ENCODE measurements around the gene PPP2R5C. TPM values are rescaled to one million over a fixed set of nuclear protein-coding genes. Genes with fewer than 3 reads are reported as not detected.
"Not testable (repeated sequence)": the region's sequence is repeated elsewhere in the genome, so short reads cannot be mapped to it uniquely, and the experiment has no call there.

PPP2R5C gene
- total and polyA plus RNA-seq, 9 of the 15 experiments (the other 6 are each of a cell fraction or from before 2014, with no cell fraction given), result 284 to 617 (median 395) TPM

DNA sequence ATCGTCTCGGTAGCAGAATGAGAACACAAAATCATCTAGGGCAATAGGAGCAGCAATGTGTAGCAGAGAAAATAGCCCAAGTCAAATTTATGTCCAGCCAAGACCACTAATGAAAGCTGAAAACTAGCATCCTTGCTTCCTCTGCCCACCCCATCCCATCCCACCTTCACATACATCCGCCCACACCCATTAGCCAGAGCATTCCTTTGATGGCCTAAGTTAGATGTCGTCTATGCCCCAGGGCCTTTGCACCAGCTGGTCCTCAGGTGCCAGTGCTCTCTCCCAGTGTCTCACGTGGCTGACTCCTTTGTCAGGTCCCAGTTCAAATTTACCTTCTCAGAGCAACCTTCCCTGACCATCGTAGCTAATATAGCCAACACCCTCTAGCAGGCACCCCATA lies 17.8 kb upstream of the PPP2R5C start:
- 73% methylated on average over 5 of the region's 6 CpGs for WGBS (ENCODE audit: insufficient coverage, low coverage, missing lambda C conversion rate)
- intact Hi-C loops (cut with micrococcal nuclease), result no loop called here
- no TSS peak for BruUV-seq (replicated peaks)
- no peaks in the 10 kb centered on the region for H3K27me3 ChIP-seq (ENCODE audit: control insufficient read depth in 2 of 2, insufficient read depth in 2 of 2, low read length in 2 of 2)
- FAIRE-seq, result no peak
- no peak overlapping the region for H3K9ac ChIP-seq (ENCODE audit: insufficient read depth in 1 of 2, low read depth in 2 of 2, low read length in 2 of 2)
- TF ChIP-seq RBM25 (IDR thresholded peaks at IDR 0.05; ENCODE audit: low read depth, low read length, severe bottlenecking), result peak; percentile 70
- TF ChIP-seq BCOR (IDR thresholded peaks at IDR 0.05), result 0 out of 2 replicates have a peak, but pooled peaks have one; percentile 9
- TF ChIP-seq TEAD1 (CRISPR knock-in tag; IDR thresholded peaks at IDR 0.05), result no peak
- no peak overlapping the region for H2AFZ ChIP-seq (ENCODE audit: low read depth, low read length)
- H3K9me1 ChIP-seq (ENCODE audit: control insufficient read depth, insufficient read depth, low read length), result no peaks in the 10 kb centered on the region
- no peaks in the 10 kb centered on the region for H3K79me2 ChIP-seq (ENCODE audit: control insufficient read depth, insufficient read depth, low read length)
- no peak overlapping the region for H3K4me2 ChIP-seq (ENCODE audit: insufficient read depth, low read length)
- in situ Hi-C loops (cut with MboI), result no loop called here
- no peaks in the 10 kb centered on the region; a peak in 1 of 5 replicates for H3K4me1 ChIP-seq (replicated peaks in 1 of 2; ENCODE audit: control insufficient read depth in 2 of 2, insufficient read depth in 2 of 2, low read length in 2 of 2)
- ATAC-seq, result no peak
- no peak overlapping the region for H3K27ac ChIP-seq (ENCODE audit: extremely low read depth, low read depth, low read length)
- CTCF ChIA-PET (ENCODE audit: low intra/inter-chr PET ratio), result no interaction called here
- POLR2A ChIA-PET, result no interaction called here
- H3K36me3 ChIP-seq (ENCODE audit: control insufficient read depth, insufficient read depth, low read length), result no peaks in the 10 kb centered on the region
- no peaks in the 10 kb centered on the region for H4K20me1 ChIP-seq (replicated peaks; ENCODE audit: control insufficient read depth, insufficient read depth, low read length)
- no peaks in the 10 kb centered on the region; the same call in none of the 2 replicates for H3K9me3 ChIP-seq (replicated peaks; ENCODE audit: control insufficient read depth, insufficient read depth, low read depth, low read length)
- no peak for DNase-seq (ENCODE audit: extremely low read depth in 1 of 4, low spot score in 3 of 4)
- H3K4me3 ChIP-seq, result no peak overlapping the region

DNA sequence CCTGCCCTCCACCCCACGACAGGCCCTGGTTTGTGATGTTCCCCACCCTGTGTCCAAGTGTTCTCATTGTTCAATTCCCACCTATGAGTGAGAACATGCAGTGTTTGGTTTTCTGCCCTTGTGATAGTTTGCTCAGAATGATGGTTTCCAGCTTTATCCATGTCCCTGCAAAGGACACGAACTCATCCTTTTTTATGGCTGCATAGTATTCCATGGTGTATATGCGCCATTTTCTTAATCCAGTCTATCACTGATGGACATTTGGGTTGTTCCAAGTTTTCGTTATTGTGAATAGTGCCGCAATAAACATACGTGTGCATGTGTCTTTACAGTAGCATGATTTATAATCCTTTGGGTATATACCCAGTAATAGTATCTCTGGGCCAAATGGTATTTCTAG lies 17.1 kb upstream of the PPP2R5C start:
- H4K20me1 ChIP-seq (replicated peaks; ENCODE audit: control insufficient read depth, insufficient read depth, low read length); FAIRE-seq; in situ Hi-C loops (cut with MboI); H3K79me2 ChIP-seq (ENCODE audit: control insufficient read depth, insufficient read depth, low read length); CTCF ChIA-PET (ENCODE audit: low intra/inter-chr PET ratio); ATAC-seq; H3K9me3 ChIP-seq (replicated peaks; ENCODE audit: control insufficient read depth, insufficient read depth, low read depth, low read length); H3K27ac ChIP-seq (ENCODE audit: extremely low read depth, low read depth, low read length); POLR2A ChIA-PET; intact Hi-C loops (cut with micrococcal nuclease); H3K9ac ChIP-seq (ENCODE audit: insufficient read depth in 1 of 2, low read depth in 2 of 2, low read length in 2 of 2); DNase-seq (ENCODE audit: extremely low read depth in 1 of 4, low spot score in 3 of 4); H3K36me3 ChIP-seq (ENCODE audit: control insufficient read depth, insufficient read depth, low read length); H3K4me2 ChIP-seq (ENCODE audit: insufficient read depth, low read length); H2AFZ ChIP-seq (ENCODE audit: low read depth, low read length); BruUV-seq (replicated peaks); H3K4me3 ChIP-seq; H3K9me1 ChIP-seq (ENCODE audit: control insufficient read depth, insufficient read depth, low read length); H3K27me3 ChIP-seq (ENCODE audit: control insufficient read depth in 2 of 2, insufficient read depth in 2 of 2, low read length in 2 of 2); H3K4me1 ChIP-seq (replicated peaks in 1 of 2; ENCODE audit: control insufficient read depth in 2 of 2, insufficient read depth in 2 of 2, low read length in 2 of 2): not testable (repeated sequence)
- TF ChIP-seq ZNF146 (CRISPR knock-in tag; IDR thresholded peaks at IDR 0.05; ENCODE audit: unreplicated experiment) (peak; percentile 92), BCOR (IDR thresholded peaks at IDR 0.05) (peak; percentile 68)
- 16% methylated on average over 6 of the region's 6 CpGs for WGBS (ENCODE audit: insufficient coverage, low coverage, missing lambda C conversion rate)

GRCh38 chr14:101749756-101750155 lies 11.8 kb upstream of the PPP2R5C start:
- H3K4me3 ChIP-seq, result not testable (repeated sequence)

More at GRCh38 chr14:101749756-101750155, 11.8 kb upstream of the PPP2R5C start:
- H3K9me1 ChIP-seq (ENCODE audit: control insufficient read depth, insufficient read depth, low read length); H3K4me2 ChIP-seq (ENCODE audit: insufficient read depth, low read length); H3K79me2 ChIP-seq (ENCODE audit: control insufficient read depth, insufficient read depth, low read length); H3K27me3 ChIP-seq (ENCODE audit: control insufficient read depth in 2 of 2, insufficient read depth in 2 of 2, low read length in 2 of 2); POLR2A ChIA-PET; H3K9me3 ChIP-seq (replicated peaks; ENCODE audit: control insufficient read depth, insufficient read depth, low read depth, low read length); DNase-seq (ENCODE audit: extremely low read depth in 1 of 4, low spot score in 3 of 4); intact Hi-C loops (cut with micrococcal nuclease); BruUV-seq (replicated peaks); in situ Hi-C loops (cut with MboI); H4K20me1 ChIP-seq (replicated peaks; ENCODE audit: control insufficient read depth, insufficient read depth, low read length); H3K36me3 ChIP-seq (ENCODE audit: control insufficient read depth, insufficient read depth, low read length); H3K4me1 ChIP-seq (replicated peaks in 1 of 2; ENCODE audit: control insufficient read depth in 2 of 2, insufficient read depth in 2 of 2, low read length in 2 of 2); ATAC-seq; H3K27ac ChIP-seq (ENCODE audit: extremely low read depth, low read depth, low read length); FAIRE-seq; H3K9ac ChIP-seq (ENCODE audit: insufficient read depth in 1 of 2, low read depth in 2 of 2, low read length in 2 of 2); H2AFZ ChIP-seq (ENCODE audit: low read depth, low read length); CTCF ChIA-PET (ENCODE audit: low intra/inter-chr PET ratio): not testable (repeated sequence)
- WGBS (ENCODE audit: insufficient coverage, low coverage, missing lambda C conversion rate), result 23% methylated on average over 5 of the region's 5 CpGs
